ENCODE measurements around the gene GGCT.

Gene GGCT

GRCh38 chr7:30463405-30464145 lies 41.1 kb downstream of the GGCT start:
- no peak for DNase-seq (ENCODE audit: low read depth)

- DNase-seq (ENCODE audit: low read depth): no peak
Observed at GRCh38 chr7:30462179-30462578, 42.5 kb downstream of the GGCT start.

GRCh38 chr7:30460246-30460633 lies 44.4 kb downstream of the GGCT start:
- no peak for DNase-seq (ENCODE audit: low read depth)

GRCh38 chr7:30459591-30460245 lies 44.9 kb downstream of the GGCT start:
- DNase-seq (ENCODE audit: low read depth): no peak

- no peak for DNase-seq (ENCODE audit: low read depth)
Observed at GRCh38 chr7:30458311-30458710, 46.3 kb downstream of the GGCT start.

- DNase-seq (ENCODE audit: low read depth): no peak
Observed at GRCh38 chr7:30453921-30454320, 50.7 kb downstream of the GGCT start.

GRCh38 chr7:30453016-30453415 lies 51.6 kb downstream of the GGCT start:
- DNase-seq (ENCODE audit: low read depth): no peak

- no peak for DNase-seq (ENCODE audit: low read depth)
Observed at GRCh38 chr7:30452280-30452930, 52.2 kb downstream of the GGCT start.

GRCh38 chr7:30451539-30452279 lies 52.9 kb downstream of the GGCT start:
- DNase-seq (ENCODE audit: low read depth): no peak

- DNase-seq (ENCODE audit: low read depth): no peak
Observed at GRCh38 chr7:30450983-30451497, 53.6 kb downstream of the GGCT start.

GRCh38 chr7:30450240-30450982 lies 54.2 kb downstream of the GGCT start:
- DNase-seq (ENCODE audit: low read depth): no peak

- no peak for DNase-seq (ENCODE audit: low read depth)
Observed at GRCh38 chr7:30448461-30449189, 56.0 kb downstream of the GGCT start.

- DNase-seq (ENCODE audit: low read depth): no peak
Observed at GRCh38 chr7:30447466-30447865, 57.2 kb downstream of the GGCT start.

Measured in CMK (cell line).